ENCODE measurements around the gene IFI27.

- TF ChIP-seq CTCF (IDR thresholded peaks at IDR 0.05; ENCODE audit: poor library complexity) (no peak), EZH2phosphoT487 (IDR thresholded peaks at IDR 0.05; ENCODE audit: low read depth, severe bottlenecking, unreplicated experiment) (no peak), EZH2 (IDR thresholded peaks at IDR 0.05; ENCODE audit: borderline replicate concordance) (no peak)
Observed at GRCh38 chr14:94077823-94078222, 32.7 kb upstream of the IFI27 start.

All from hepatocyte (in vitro differentiated cells).